ENCODE results near the gene INPP5A.

Gene INPP5A

DNA sequence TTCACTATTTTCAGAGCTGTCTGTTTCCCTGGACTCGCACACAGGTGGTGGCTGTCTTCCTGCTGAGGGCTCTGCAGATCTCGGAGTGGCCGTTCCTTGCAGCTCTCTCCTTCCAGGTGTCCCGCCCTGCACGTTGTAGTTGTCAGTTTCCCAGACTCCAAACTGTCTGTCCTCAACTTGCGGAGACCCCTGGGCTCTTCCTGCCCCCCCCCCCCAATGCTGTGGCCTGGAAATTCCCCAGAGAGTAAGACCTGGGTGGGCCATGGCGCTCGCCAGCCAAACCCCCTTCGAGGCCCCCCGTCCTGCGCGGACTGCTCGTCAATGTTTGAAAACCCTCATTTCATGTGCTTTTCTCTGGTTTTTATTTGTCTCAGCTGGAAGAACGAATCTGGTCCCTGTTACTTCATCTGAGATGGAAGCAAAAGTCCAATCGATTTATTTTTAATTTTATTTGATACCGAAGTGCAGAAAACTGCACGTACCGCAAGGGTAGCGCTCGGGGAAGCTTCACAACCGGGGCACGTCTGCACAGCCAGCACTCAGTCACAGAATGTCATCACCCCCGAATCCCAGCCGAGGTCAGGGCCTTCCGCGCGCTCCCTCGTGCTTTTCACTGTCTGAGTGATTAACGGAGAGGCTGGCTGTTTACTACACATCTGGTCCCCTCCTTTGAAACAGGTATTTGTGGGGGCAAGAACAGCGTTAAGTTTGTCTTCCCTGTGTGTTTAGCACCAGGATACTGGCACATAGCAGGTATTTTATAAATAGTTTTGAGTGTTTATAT, 294.8 kb downstream of the INPP5A start:
- no peak for TF ChIP-seq RARB (CRISPR knock-in tag; IDR thresholded peaks at IDR 0.05)
- TF ChIP-seq, protein P1, sequence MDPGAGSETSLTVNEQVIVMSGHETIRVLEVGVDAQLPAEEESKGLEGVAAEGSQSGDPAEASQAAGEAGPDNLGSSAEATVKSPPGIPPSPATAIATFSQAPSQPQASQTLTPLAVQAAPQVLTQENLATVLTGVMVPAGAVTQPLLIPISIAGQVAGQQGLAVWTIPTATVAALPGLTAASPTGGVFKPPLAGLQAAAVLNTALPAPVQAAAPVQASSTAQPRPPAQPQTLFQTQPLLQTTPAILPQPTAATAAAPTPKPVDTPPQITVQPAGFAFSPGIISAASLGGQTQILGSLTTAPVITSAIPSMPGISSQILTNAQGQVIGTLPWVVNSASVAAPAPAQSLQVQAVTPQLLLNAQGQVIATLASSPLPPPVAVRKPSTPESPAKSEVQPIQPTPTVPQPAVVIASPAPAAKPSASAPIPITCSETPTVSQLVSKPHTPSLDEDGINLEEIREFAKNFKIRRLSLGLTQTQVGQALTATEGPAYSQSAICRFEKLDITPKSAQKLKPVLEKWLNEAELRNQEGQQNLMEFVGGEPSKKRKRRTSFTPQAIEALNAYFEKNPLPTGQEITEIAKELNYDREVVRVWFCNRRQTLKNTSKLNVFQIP (CRISPR knock-in tag; IDR thresholded peaks at IDR 0.05; ENCODE audit: borderline replicate concordance, low read depth) = no peak
- no peak for TF ChIP-seq ARNTL (CRISPR knock-in tag; IDR thresholded peaks at IDR 0.05; ENCODE audit: borderline replicate concordance, low read depth)
- no peak for TF ChIP-seq TSHZ2 (CRISPR knock-in tag; IDR thresholded peaks at IDR 0.05)
- no peak for TF ChIP-seq ZFP30 (CRISPR knock-in tag; IDR thresholded peaks at IDR 0.05)
- TF ChIP-seq ZNF70 (CRISPR knock-in tag; IDR thresholded peaks at IDR 0.05) = no peak
- no peak for TF ChIP-seq PATZ1 (CRISPR knock-in tag; IDR thresholded peaks at IDR 0.05; ENCODE audit: borderline replicate concordance)
- no peak for TF ChIP-seq GLIS3 (CRISPR knock-in tag; IDR thresholded peaks at IDR 0.05)
- TF ChIP-seq, protein P2, sequence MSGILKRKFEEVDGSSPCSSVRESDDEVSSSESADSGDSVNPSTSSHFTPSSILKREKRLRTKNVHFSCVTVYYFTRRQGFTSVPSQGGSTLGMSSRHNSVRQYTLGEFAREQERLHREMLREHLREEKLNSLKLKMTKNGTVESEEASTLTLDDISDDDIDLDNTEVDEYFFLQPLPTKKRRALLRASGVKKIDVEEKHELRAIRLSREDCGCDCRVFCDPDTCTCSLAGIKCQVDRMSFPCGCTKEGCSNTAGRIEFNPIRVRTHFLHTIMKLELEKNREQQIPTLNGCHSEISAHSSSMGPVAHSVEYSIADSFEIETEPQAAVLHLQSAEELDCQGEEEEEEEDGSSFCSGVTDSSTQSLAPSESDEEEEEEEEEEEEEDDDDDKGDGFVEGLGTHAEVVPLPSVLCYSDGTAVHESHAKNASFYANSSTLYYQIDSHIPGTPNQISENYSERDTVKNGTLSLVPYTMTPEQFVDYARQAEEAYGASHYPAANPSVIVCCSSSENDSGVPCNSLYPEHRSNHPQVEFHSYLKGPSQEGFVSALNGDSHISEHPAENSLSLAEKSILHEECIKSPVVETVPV (CRISPR knock-in tag; IDR thresholded peaks at IDR 0.05) = no peak
- no peak for TF ChIP-seq ISL1 (CRISPR knock-in tag; IDR thresholded peaks at IDR 0.05)
- ATAC-seq = no peak

Measured in SK-N-SH treated with all-trans-retinoic acid at 6 μM for 48 hours (cell line).